Myocyte (in vitro differentiated cells): ENCODE data around the gene SLC24A4. TPM values are rescaled to one million over a fixed set of nuclear protein-coding genes. Genes with fewer than 3 reads are reported as not detected.
A peak's percentile ranks its signal among the peaks of the same experiment; 100 is the strongest.

Experiments used
- DNase-seq: peaks from one replicate; pipeline ENCODE4 v3.0.0-alpha.2; 2012; ENCODE audit warnings: low read depth
- total RNA-seq: library from RNA; depleted of rRNA; stranded (reverse); fragments of >200 nt; gene quantifications from 2 replicates; pipeline ENCODE4 v1.2.3, GENCODE V29; 2014

SLC24A4 gene
- total RNA-seq, 1 donor from 2014 or later, result not detected

- DNase-seq, result no peak
These were observed 6.8 kb upstream of the SLC24A4 start for GRCh38 chr14:92316176-92316575.

- DNase-seq, result no peak
These were observed 6.0 kb upstream of the SLC24A4 start for GRCh38 chr14:92316937-92317336.

- DNase-seq, result peak; percentile 59
These were observed 5.5 kb upstream of the SLC24A4 start for GRCh38 chr14:92317511-92317910.

- DNase-seq, result no peak
These were observed 1.3 kb upstream of the SLC24A4 start for GRCh38 chr14:92321701-92322100.

GRCh38 chr14:92322516-92322915, 449 bp upstream of the SLC24A4 start:
- no peak for DNase-seq

GRCh38 chr14:92323916-92324818, 1.2 kb downstream of the SLC24A4 start:
- DNase-seq, result no peak

- no peak for DNase-seq
These were observed 2.9 kb downstream of the SLC24A4 start for GRCh38 chr14:92325835-92326234.

- DNase-seq, result no peak
These were observed 5.8 kb downstream of the SLC24A4 start for GRCh38 chr14:92328664-92329255.

- DNase-seq, result no peak
These were observed 11.1 kb downstream of the SLC24A4 start for GRCh38 chr14:92334050-92334449.

GRCh38 chr14:92336363-92336762, 13.4 kb downstream of the SLC24A4 start:
- no peak for DNase-seq

GRCh38 chr14:92339426-92339825, 16.5 kb downstream of the SLC24A4 start:
- DNase-seq, result no peak

GRCh38 chr14:92340071-92340470, 17.1 kb downstream of the SLC24A4 start:
- DNase-seq, result no peak

GRCh38 chr14:92340931-92341330, 18.0 kb downstream of the SLC24A4 start:
- no peak for DNase-seq

- DNase-seq, result no peak
These were observed 18.8 kb downstream of the SLC24A4 start for GRCh38 chr14:92341791-92342190.

- no peak for DNase-seq
These were observed 25.2 kb downstream of the SLC24A4 start for GRCh38 chr14:92348154-92348553.

GRCh38 chr14:92351750-92352149, 28.8 kb downstream of the SLC24A4 start:
- no peak for DNase-seq

- DNase-seq, result no peak
These were observed 29.4 kb downstream of the SLC24A4 start for GRCh38 chr14:92352158-92352985.

- no peak for DNase-seq
These were observed 30.5 kb downstream of the SLC24A4 start for GRCh38 chr14:92353447-92353846.

- no peak for DNase-seq
These were observed 33.7 kb downstream of the SLC24A4 start for GRCh38 chr14:92356677-92357076.

- DNase-seq, result no peak
These were observed 37.8 kb downstream of the SLC24A4 start for GRCh38 chr14:92360651-92361370.

GRCh38 chr14:92362781-92363235, 39.8 kb downstream of the SLC24A4 start:
- peak; percentile 1 for DNase-seq
